Measurements from ENCODE around the gene TSPAN9. TPM values are rescaled to one million over a fixed set of nuclear protein-coding genes. Genes with fewer than 3 reads are reported as not detected.

Gene TSPAN9
- total RNA-seq, 3 donors from 2014 or later, result 16.8 to 44.9 (median 36.9) TPM

- DNase-seq (ENCODE audit: low spot score in 2 of 2), result no peak
- TF ChIP-seq CTCF (IDR thresholded peaks at IDR 0.05), result no peak
- no peak for TF ChIP-seq POLR2AphosphoS5 (IDR thresholded peaks at IDR 0.05)
- no peak for TF ChIP-seq POLR2A (IDR thresholded peaks at IDR 0.05)
- intact Hi-C loops (cut with DNase I; ENCODE audit: low total_unique reads), result no loop called here
- H3K4me3 ChIP-seq, result no peak overlapping the region
- H3K27ac ChIP-seq, result no peak overlapping the region
- H3K9me3 ChIP-seq, result no peaks in the 10 kb centered on the region
- no peaks in the 10 kb centered on the region for H3K4me1 ChIP-seq
- no peaks in the 10 kb centered on the region for H3K36me3 ChIP-seq
- no peaks in the 10 kb centered on the region for H3K27me3 ChIP-seq
Observed at GRCh38 chr12:3333991-3334391, 256.8 kb downstream of the TSPAN9 start.

- H3K4me3 ChIP-seq, result no peak overlapping the region
- DNase-seq (ENCODE audit: low spot score in 2 of 2), result no peak
- no peaks in the 10 kb centered on the region for H3K27me3 ChIP-seq
- H3K9me3 ChIP-seq, result no peaks in the 10 kb centered on the region
- no peak overlapping the region for H3K27ac ChIP-seq
- intact Hi-C loops (cut with DNase I; ENCODE audit: low total_unique reads), result no loop called here
- no peaks in the 10 kb centered on the region for H3K36me3 ChIP-seq
- no peaks in the 10 kb centered on the region for H3K4me1 ChIP-seq
- TF ChIP-seq POLR2A (IDR thresholded peaks at IDR 0.05) (no peak), POLR2AphosphoS5 (IDR thresholded peaks at IDR 0.05) (no peak), CTCF (IDR thresholded peaks at IDR 0.05) (no peak)
Observed at GRCh38 chr12:3335078-3335487, 257.9 kb downstream of the TSPAN9 start.

Other genes starting within 250 kb of the TSPAN9 start
- gene NRIP2, start 242.3 kb upstream of the TSPAN9 start, total RNA-seq, result 1 to 10 TPM in 2 of 3 donors, under 1 TPM in 1; 0.16 to 1.6 (median 1.2) TPM
- not detected for gene TEX52, start 220.3 kb upstream of the TSPAN9 start, total RNA-seq
- gene FOXM1, start 200.2 kb upstream of the TSPAN9 start, total RNA-seq, result 1 to 10 TPM in 1 of 3 donors, under 1 TPM in 2; under 0.01 to 2.4 (median 0.44) TPM
- gene RHNO1, start 200.2 kb upstream of the TSPAN9 start, total RNA-seq, result 10 to 100 TPM in 2 of 3 donors, 1 to 10 TPM in 1; 4.3 to 18.4 (median 15.7) TPM
- gene TULP3, start 186.5 kb upstream of the TSPAN9 start, total RNA-seq, result 10 to 100 TPM; 18.6 to 22.6 (median 20.8) TPM
- gene TEAD4, start 118.0 kb upstream of the TSPAN9 start, total RNA-seq, result 10 to 100 TPM in 2 of 3 donors, 1 to 10 TPM in 1; 2.4 to 24.3 (median 12.6) TPM